ENCODE data around the gene PIK3R6.

PIK3R6 gene

GRCh38 chr17:8846768-8847211 is 20.7 kb downstream of the PIK3R6 start:
- peak; percentile 45 for DNase-seq

GRCh38 chr17:8844229-8845218 is 22.9 kb downstream of the PIK3R6 start:
- DNase-seq: no peak

- DNase-seq: no peak
Measured at GRCh38 chr17:8843344-8843743, 24.1 kb downstream of the PIK3R6 start.

- no peak for DNase-seq
Measured at GRCh38 chr17:8841844-8842243, 25.6 kb downstream of the PIK3R6 start.

- no peak for DNase-seq
Measured at GRCh38 chr17:8839410-8839935, 28.0 kb downstream of the PIK3R6 start.

GRCh38 chr17:8838551-8839095 is 28.9 kb downstream of the PIK3R6 start:
- no peak for DNase-seq

GRCh38 chr17:8837563-8838075 is 29.9 kb downstream of the PIK3R6 start:
- DNase-seq: peak; percentile 18

GRCh38 chr17:8836821-8837562 is 30.5 kb downstream of the PIK3R6 start:
- DNase-seq: peak; percentile 38

- DNase-seq: no peak
Measured at GRCh38 chr17:8835631-8836364, 31.7 kb downstream of the PIK3R6 start.

- DNase-seq: no peak
Measured at GRCh38 chr17:8835106-8835505, 32.4 kb downstream of the PIK3R6 start.

GRCh38 chr17:8832711-8833352 is 34.6 kb downstream of the PIK3R6 start:
- DNase-seq: peak; percentile 8

- DNase-seq: no peak
Measured at GRCh38 chr17:8831234-8831849, 36.1 kb downstream of the PIK3R6 start.

GRCh38 chr17:8830141-8830540 is 37.3 kb downstream of the PIK3R6 start:
- no peak for DNase-seq

GRCh38 chr17:8829036-8829941 is 38.2 kb downstream of the PIK3R6 start:
- no peak for DNase-seq

- no peak for DNase-seq
Measured at GRCh38 chr17:8828517-8828875, 39.0 kb downstream of the PIK3R6 start.

GRCh38 chr17:8826808-8827435 is 40.6 kb downstream of the PIK3R6 start:
- DNase-seq: no peak

- DNase-seq: no peak
Measured at GRCh38 chr17:8825802-8826201, 41.7 kb downstream of the PIK3R6 start.

GRCh38 chr17:8823279-8823678 is 44.2 kb downstream of the PIK3R6 start:
- no peak for DNase-seq

- DNase-seq: no peak
Measured at GRCh38 chr17:8822401-8823035, 45.0 kb downstream of the PIK3R6 start.
